Measurements from ENCODE around the gene SNX4. TPM values are rescaled to one million over a fixed set of nuclear protein-coding genes. Genes with fewer than 3 reads are reported as not detected.
A peak's percentile ranks its signal among the peaks of the same experiment; 100 is the strongest.
"Not testable (repeated sequence)": the region's sequence is repeated elsewhere in the genome, so short reads cannot be mapped to it uniquely, and the experiment has no call there.

SNX4 gene
- polyA plus RNA-seq, result 10 to 100 TPM; 14.0 to 27.6 (median 18.2) TPM

GRCh38 chr3:125519678-125520562, at the start of gene SNX4:
TSS of gene SNX4 (minus strand) at chr3:125520202. CDS start at chr3:125520172, 30 bp downstream.
- 0 to 1% (median 0%) methylated on average over 53 to 65 of the region's 65 CpGs for WGBS, 3 donors
- H3K27ac ChIP-seq (ENCODE audit: low read depth, low read length), result peak within 1 kb of the TSS; percentile 44

GRCh38 chr3:125556314-125556713, 36.3 kb upstream of the SNX4 start:
- 92 to 95% (median 95%) methylated on average over 1 of the region's 1 CpG for WGBS, 3 donors
- H3K27ac ChIP-seq (ENCODE audit: low read depth, low read length), result no peak overlapping the region

GRCh38 chr3:125552401-125552800, 32.4 kb upstream of the SNX4 start:
- H3K27ac ChIP-seq (ENCODE audit: low read depth, low read length), result no peak overlapping the region
- 96 to 99% (median 96%) methylated on average over 4 of the region's 4 CpGs for WGBS, 3 donors

- H3K27ac ChIP-seq (ENCODE audit: low read depth, low read length), result no peak overlapping the region
Measured at GRCh38 chr3:125528920-125529319, 8.9 kb upstream of the SNX4 start.

GRCh38 chr3:125525153-125525552, 5.2 kb upstream of the SNX4 start:
- 92 to 95% (median 94%) methylated on average over 4 of the region's 4 CpGs for WGBS, 3 donors
- H3K27ac ChIP-seq (ENCODE audit: low read depth, low read length), result no peak overlapping the region

GRCh38 chr3:125520563-125520919, 539 bp upstream of the SNX4 start:
- not testable (repeated sequence) for H3K27ac ChIP-seq (ENCODE audit: low read depth, low read length)
- WGBS, 3 donors, result 74 to 82% (median 81%) methylated on average over 15 of the region's 15 CpGs

- H3K27ac ChIP-seq (ENCODE audit: low read depth, low read length), result no peak overlapping the region
Measured at GRCh38 chr3:125515421-125515820, 4.6 kb downstream of the SNX4 start.

GRCh38 chr3:125513490-125514115, 6.4 kb downstream of the SNX4 start:
- no peak overlapping the region for H3K27ac ChIP-seq (ENCODE audit: low read depth, low read length)
- WGBS, 3 donors, result 77 to 87% (median 80%) methylated on average over 6 of the region's 6 CpGs

- H3K27ac ChIP-seq (ENCODE audit: low read depth, low read length), result no peak overlapping the region
- 77 to 81% (median 77%) methylated on average over 4 of the region's 4 CpGs for WGBS, 3 donors
Measured at GRCh38 chr3:125512135-125512920, 7.7 kb downstream of the SNX4 start.

GRCh38 chr3:125511420-125512118, 8.4 kb downstream of the SNX4 start:
- 13 to 37% (median 20%) methylated on average over 1 of the region's 1 CpG for WGBS, 3 donors
- no peak overlapping the region for H3K27ac ChIP-seq (ENCODE audit: low read depth, low read length)

GRCh38 chr3:125507128-125507527, 12.9 kb downstream of the SNX4 start:
- WGBS, 3 donors, result 96 to 98% (median 98%) methylated on average over 3 of the region's 3 CpGs
- H3K27ac ChIP-seq (ENCODE audit: low read depth, low read length), result no peak overlapping the region

- no peak overlapping the region for H3K27ac ChIP-seq (ENCODE audit: low read depth, low read length)
Measured at GRCh38 chr3:125498630-125499029, 21.4 kb downstream of the SNX4 start.

- WGBS, 3 donors, result 93 to 97% (median 95%) methylated on average over 2 of the region's 2 CpGs
- H3K27ac ChIP-seq (ENCODE audit: low read depth, low read length), result no peak overlapping the region
Measured at GRCh38 chr3:125496701-125497100, 23.3 kb downstream of the SNX4 start.

GRCh38 chr3:125482406-125482805, 37.6 kb downstream of the SNX4 start:
- H3K27ac ChIP-seq (ENCODE audit: low read depth, low read length), result no peak overlapping the region
- 96 to 98% (median 97%) methylated on average over 1 of the region's 1 CpG for WGBS, 3 donors

GRCh38 chr3:125481786-125482185, 38.2 kb downstream of the SNX4 start:
- H3K27ac ChIP-seq (ENCODE audit: low read depth, low read length), result no peak overlapping the region
- 94 to 100% (median 94%) methylated on average over 2 of the region's 2 CpGs for WGBS, 3 donors

- not testable (repeated sequence) for H3K27ac ChIP-seq (ENCODE audit: low read depth, low read length)
- WGBS, 3 donors, result 82 to 96% (median 86%) methylated on average over 9 of the region's 9 CpGs
Measured at GRCh38 chr3:125481375-125481759, 38.6 kb downstream of the SNX4 start.

GRCh38 chr3:125480656-125481374, 39.2 kb downstream of the SNX4 start:
- H3K27ac ChIP-seq (ENCODE audit: low read depth, low read length), result no peak overlapping the region
- 73 to 81% (median 73%) methylated on average over 2 of the region's 2 CpGs for WGBS, 3 donors

- no peak overlapping the region for H3K27ac ChIP-seq (ENCODE audit: low read depth, low read length)
- WGBS, 3 donors, result 91 to 95% (median 94%) methylated on average over 4 of the region's 4 CpGs
Measured at GRCh38 chr3:125479091-125479490, 40.9 kb downstream of the SNX4 start.
